Activated CD4-positive, alpha-beta memory T cell treated with anti-CD3 and anti-CD28 coated beads, Interleukin-2, amount 10 ng/mL, durations not matched to agents 7 days and 5 days (primary cell): Measurements from ENCODE around the gene EXOC1. TPM values are rescaled to one million over a fixed set of nuclear protein-coding genes. Genes with fewer than 3 reads are reported as not detected.
A peak's percentile ranks its signal among the peaks of the same experiment; 100 is the strongest.

Source experiments
- CTCF ChIA-PET: fragments of 350-600 bp; sonication (Branson Sonifier 250); formaldehyde crosslinking; loops from one replicate; lab custom pipeline; 2021; ENCODE audit warnings: antibody characterized with exemption, inconsistent platforms; lab: Charles Lee
- POLR2A ChIA-PET: fragments of 350-600 bp; sonication (Branson Sonifier 250); formaldehyde crosslinking; loops from one replicate; lab custom pipeline; 2021; ENCODE audit warnings: antibody characterized with exemption; lab: Charles Lee
- DNase-seq: peaks from one replicate; pipeline ENCODE4 v3.0.0-alpha.2; 2020
- H3K27ac Mint-ChIP-seq: one replicate; pipeline ENCODE4 v1.8.0; 2021; ENCODE audit warnings: mild to moderate bottlenecking, mixed read lengths
- H3K27me3 Mint-ChIP-seq: one replicate; pipeline ENCODE4 v1.8.0; 2021; ENCODE audit warnings: mixed read lengths
- H3K36me3 Mint-ChIP-seq: one replicate; pipeline ENCODE4 v1.8.0; 2021; ENCODE audit warnings: low read depth, mixed read lengths
- H3K4me1 Mint-ChIP-seq: one replicate; pipeline ENCODE4 v1.8.0; 2021; ENCODE audit warnings: mixed read lengths
- H3K4me3 Mint-ChIP-seq: one replicate; pipeline ENCODE4 v1.8.0; 2021; ENCODE audit warnings: mild to moderate bottlenecking, mixed read lengths
- H3K9me3 Mint-ChIP-seq: one replicate; pipeline ENCODE4 v1.8.0; 2021; ENCODE audit warnings: mixed read lengths
- total RNA-seq, 2 experiments: library from RNA; stranded (reverse); gene quantifications; one replicate each; pipeline ENCODE4 v1.2.3, GENCODE V29; 2021

Gene EXOC1
- total RNA-seq, 2 experiments from 2014 or later: 34.5 to 37.2 TPM

GRCh38 chr4:55865228-55865806 lies 11.9 kb downstream of the EXOC1 start:
- POLR2A ChIA-PET: no interaction called here

DNA sequence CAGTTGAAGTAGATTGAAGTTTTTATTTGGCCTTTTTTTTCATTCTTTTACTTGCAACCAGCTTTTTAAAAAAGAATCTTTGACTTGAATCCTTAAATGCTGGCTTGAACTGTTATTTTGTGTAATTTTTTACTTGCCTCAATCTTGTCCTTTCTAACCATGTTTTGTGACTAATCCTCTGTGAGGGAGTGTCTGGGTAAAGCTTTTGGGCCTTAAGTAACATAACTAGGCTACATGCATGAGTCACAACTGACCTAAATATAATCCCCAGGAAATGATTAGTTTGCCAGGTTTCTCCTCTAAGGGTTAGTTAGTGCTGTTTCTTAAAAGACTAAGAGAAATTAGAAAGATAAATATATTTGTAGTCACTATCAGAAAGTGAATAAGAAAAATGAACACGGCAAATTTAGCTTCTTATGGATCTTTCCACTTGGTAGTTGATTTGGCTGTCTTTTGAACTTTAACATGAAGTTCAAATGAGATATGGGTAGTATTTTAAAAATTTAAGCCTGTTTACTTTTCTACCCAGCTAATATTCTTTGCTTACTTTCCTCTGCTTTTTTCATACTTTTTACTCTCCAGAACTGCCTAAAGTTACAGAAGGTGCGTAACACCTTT lies 13.0 kb downstream of the EXOC1 start:
- Mint-ChIP-seq H3K27ac (peak overlapping the region; percentile 73), H3K27me3 (no peaks in the 10 kb centered on the region), H3K36me3 (peaks cover 46% of the 10 kb centered on the region), H3K4me3 (no peak overlapping the region), H3K4me1 (peaks cover 25% of the 10 kb centered on the region), H3K9me3 (no peaks in the 10 kb centered on the region)
- CTCF ChIA-PET: interaction anchor here (0.7 to 2.6 kb wide), 10 partner anchors 12 to 553 kb away, joined by 3 to 17 read pairs (median 4); partner anchors contain the start of genes CEP135, EXOC1 and TMEM165
- DNase-seq: no peak
- POLR2A ChIA-PET: interaction anchor here (0.6 to 1.7 kb wide), 4 partner anchors 13 to 471 kb away, joined by 3 to 7 read pairs (median 4); partner anchors contain the start of genes EXOC1 and TMEM165

More at GRCh38 chr4:55865228-55865806, 11.9 kb downstream of the EXOC1 start:
- peaks cover 25% of the 10 kb centered on the region for H3K4me1 Mint-ChIP-seq
- H3K36me3 Mint-ChIP-seq: peaks cover 44% of the 10 kb centered on the region
- DNase-seq: no peak
- no peak overlapping the region for H3K4me3 Mint-ChIP-seq
- H3K27ac Mint-ChIP-seq: peak overlapping the region; percentile 5
- no peaks in the 10 kb centered on the region for H3K9me3 Mint-ChIP-seq
- H3K27me3 Mint-ChIP-seq: no peaks in the 10 kb centered on the region
- CTCF ChIA-PET: interaction anchor here (0.9 to 1.5 kb wide), 7 partner anchors 12 to 971 kb away, joined by 3 to 6 read pairs (median 3); partner anchors contain the start of genes EXOC1 and TMEM165

GRCh38 chr4:55866973-55867574 lies 13.6 kb downstream of the EXOC1 start:
- Mint-ChIP-seq H3K27ac (no peak overlapping the region), H3K4me1 (peaks cover 25% of the 10 kb centered on the region), H3K4me3 (no peak overlapping the region), H3K27me3 (no peaks in the 10 kb centered on the region), H3K9me3 (no peaks in the 10 kb centered on the region), H3K36me3 (peaks cover 44% of the 10 kb centered on the region)
- ChIA-PET CTCF (interaction anchor here (0.7 to 2.6 kb wide), 9 partner anchors 13 to 521 kb away, joined by 3 to 17 read pairs (median 5); partner anchors contain the start of genes CEP135, EXOC1 and SRD5A3), POLR2A (interaction anchor here (0.7 to 1.7 kb wide), 3 partner anchors 13 to 472 kb away, joined by 3 to 7 read pairs (median 4); partner anchors contain the start of genes EXOC1 and TMEM165)
- DNase-seq: no peak

DNA sequence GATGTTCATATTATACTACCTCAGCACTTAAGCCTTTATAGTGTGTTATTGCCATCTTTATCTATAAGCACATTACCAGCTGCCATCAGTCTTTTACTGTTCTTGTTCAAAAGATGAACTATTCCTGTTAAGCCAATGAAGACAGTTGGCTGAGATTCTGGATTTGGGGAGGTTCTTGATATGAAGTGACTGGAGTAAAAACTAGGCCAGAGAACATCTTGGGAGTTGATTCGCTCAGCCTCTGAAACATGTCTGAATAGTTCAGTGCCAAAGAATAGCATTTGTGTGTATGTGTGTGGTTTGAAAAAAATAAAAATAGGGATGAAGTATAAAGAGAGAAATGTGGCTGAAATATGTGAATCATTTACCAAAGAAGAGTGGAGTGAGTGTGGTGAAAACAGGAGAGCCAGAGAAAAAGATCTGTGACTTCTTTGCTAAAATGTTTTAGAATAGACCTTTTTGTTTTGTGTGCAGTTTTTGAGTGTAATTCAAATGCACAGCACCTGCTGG lies 15.2 kb downstream of the EXOC1 start:
- ChIA-PET POLR2A (no interaction called here), CTCF (no interaction called here)
- H3K36me3 Mint-ChIP-seq: peaks cover 40% of the 10 kb centered on the region
- peaks cover 25% of the 10 kb centered on the region for H3K4me1 Mint-ChIP-seq
- no peaks in the 10 kb centered on the region for H3K27me3 Mint-ChIP-seq
- DNase-seq: no peak
- no peaks in the 10 kb centered on the region for H3K9me3 Mint-ChIP-seq
- H3K4me3 Mint-ChIP-seq: no peak overlapping the region
- H3K27ac Mint-ChIP-seq: no peak overlapping the region

DNA sequence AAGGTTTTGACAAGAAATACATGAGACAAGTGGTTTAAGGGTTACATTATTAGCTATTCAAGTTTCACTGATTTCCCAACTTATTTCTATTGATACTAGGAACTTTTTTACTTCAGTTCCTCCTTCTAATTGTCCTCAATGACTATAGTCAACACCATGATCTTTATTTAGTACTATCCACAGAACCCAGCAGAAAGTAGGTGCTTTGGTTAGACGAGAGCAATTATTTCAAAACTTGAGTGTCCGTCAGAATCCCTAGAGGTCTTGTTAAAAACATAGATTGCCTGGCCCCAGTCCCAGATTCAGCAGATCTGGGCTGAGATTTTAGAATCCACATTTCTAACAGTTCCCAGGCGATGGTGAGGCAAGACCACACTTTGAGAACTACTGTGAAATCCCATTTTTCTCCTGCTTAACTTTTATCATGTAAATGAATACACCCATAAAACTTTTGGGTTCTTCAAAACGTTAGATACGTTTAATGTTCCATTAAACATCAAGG lies 17.9 kb downstream of the EXOC1 start:
- H3K4me1 Mint-ChIP-seq: peaks cover 11% of the 10 kb centered on the region
- H3K27me3 Mint-ChIP-seq: no peaks in the 10 kb centered on the region
- no peaks in the 10 kb centered on the region for H3K9me3 Mint-ChIP-seq
- peaks cover 37% of the 10 kb centered on the region for H3K36me3 Mint-ChIP-seq
- ChIA-PET CTCF (interaction anchor here (1.8 kb wide), 1 partner anchor 77 kb away, joined by 7 read pairs; the partner anchor contains the start of gene CEP135), POLR2A (no interaction called here)
- H3K4me3 Mint-ChIP-seq: no peak overlapping the region
- no peak for DNase-seq
- H3K27ac Mint-ChIP-seq: no peak overlapping the region

GRCh38 chr4:55874831-55875230 lies 21.4 kb downstream of the EXOC1 start:
- no peaks in the 10 kb centered on the region for H3K9me3 Mint-ChIP-seq
- peaks cover 43% of the 10 kb centered on the region for H3K36me3 Mint-ChIP-seq
- CTCF ChIA-PET: no interaction called here
- no peak overlapping the region for H3K4me3 Mint-ChIP-seq
- POLR2A ChIA-PET: no interaction called here
- H3K4me1 Mint-ChIP-seq: peaks cover 2% of the 10 kb centered on the region
- DNase-seq: no peak
- H3K27ac Mint-ChIP-seq: no peak overlapping the region
- H3K27me3 Mint-ChIP-seq: no peaks in the 10 kb centered on the region

GRCh38 chr4:55876387-55876786 lies 22.9 kb downstream of the EXOC1 start:
- H3K36me3 Mint-ChIP-seq: peaks cover 40% of the 10 kb centered on the region
- DNase-seq: no peak
- H3K4me1 Mint-ChIP-seq: no peaks in the 10 kb centered on the region
- CTCF ChIA-PET: no interaction called here
- no peaks in the 10 kb centered on the region for H3K9me3 Mint-ChIP-seq
- POLR2A ChIA-PET: interaction anchor here (0.9 to 1.0 kb wide), 2 partner anchors 23 to 73 kb away, joined by 3 read pairs; partner anchors contain the start of genes CEP135 and EXOC1
- no peak overlapping the region for H3K27ac Mint-ChIP-seq
- H3K4me3 Mint-ChIP-seq: no peak overlapping the region
- no peaks in the 10 kb centered on the region for H3K27me3 Mint-ChIP-seq

DNA sequence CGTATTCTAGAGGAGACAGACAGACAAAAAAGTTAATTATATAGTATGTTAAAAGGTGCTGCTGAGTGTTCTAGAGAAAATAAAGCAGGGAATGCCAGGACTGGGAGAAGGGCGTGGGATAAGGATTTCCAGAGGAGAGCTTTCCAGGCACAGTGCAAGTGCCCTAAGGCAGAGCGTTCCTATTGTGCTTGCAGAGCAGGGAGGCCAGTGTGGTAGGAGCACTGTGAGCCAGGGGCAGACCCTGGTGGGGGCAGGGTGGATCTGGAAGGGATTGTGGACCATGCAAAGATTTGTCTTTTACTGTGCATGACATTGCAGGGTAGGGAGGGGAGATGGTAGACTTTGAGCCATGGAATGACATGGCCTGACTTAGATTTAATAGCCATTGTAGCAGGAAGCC lies 25.8 kb downstream of the EXOC1 start:
- CTCF ChIA-PET: interaction anchor here (0.5 to 1.7 kb wide), 2 partner anchors 12 to 15 kb away, joined by 3 to 6 read pairs; no protein-coding TSS in a partner anchor
- Mint-ChIP-seq H3K4me3 (no peak overlapping the region), H3K9me3 (no peaks in the 10 kb centered on the region), H3K27ac (no peak overlapping the region), H3K27me3 (no peaks in the 10 kb centered on the region), H3K4me1 (no peaks in the 10 kb centered on the region), H3K36me3 (peaks cover 38% of the 10 kb centered on the region)
- POLR2A ChIA-PET: interaction anchor here (1.2 kb wide), 1 partner anchor 25 kb away, joined by 3 read pairs; the partner anchor contains the start of gene EXOC1
- DNase-seq: no peak

GRCh38 chr4:55880652-55881280 lies 27.3 kb downstream of the EXOC1 start:
- Mint-ChIP-seq H3K4me3 (no peak overlapping the region), H3K27ac (no peak overlapping the region), H3K9me3 (no peaks in the 10 kb centered on the region), H3K27me3 (no peaks in the 10 kb centered on the region), H3K4me1 (no peaks in the 10 kb centered on the region), H3K36me3 (peaks cover 39% of the 10 kb centered on the region)
- CTCF ChIA-PET: interaction anchor here (0.6 to 1.7 kb wide), 2 partner anchors 13 kb away, joined by 6 read pairs; no protein-coding TSS in a partner anchor
- DNase-seq: no peak
- POLR2A ChIA-PET: no interaction called here

- POLR2A ChIA-PET: no interaction called here
- Mint-ChIP-seq H3K9me3 (no peaks in the 10 kb centered on the region), H3K4me1 (peaks cover 3% of the 10 kb centered on the region), H3K27ac (no peak overlapping the region), H3K4me3 (no peak overlapping the region), H3K27me3 (no peaks in the 10 kb centered on the region), H3K36me3 (peaks cover 24% of the 10 kb centered on the region)
- DNase-seq: no peak
- CTCF ChIA-PET: no interaction called here
Observed at GRCh38 chr4:55884093-55884850, 30.8 kb downstream of the EXOC1 start.

GRCh38 chr4:55884851-55885219 lies 31.4 kb downstream of the EXOC1 start:
- Mint-ChIP-seq H3K4me3 (no peak overlapping the region), H3K27me3 (no peaks in the 10 kb centered on the region), H3K27ac (no peak overlapping the region), H3K9me3 (no peaks in the 10 kb centered on the region), H3K36me3 (peaks cover 27% of the 10 kb centered on the region), H3K4me1 (peaks cover 3% of the 10 kb centered on the region)
- DNase-seq: no peak
- ChIA-PET CTCF (no interaction called here), POLR2A (no interaction called here)
